CD8-positive, alpha-beta memory T cell (primary cell): ENCODE measurements around the gene SLC4A11. TPM values are rescaled to one million over a fixed set of nuclear protein-coding genes. Genes with fewer than 3 reads are reported as not detected.
"Not testable (repeated sequence)": the region's sequence is repeated elsewhere in the genome, so short reads cannot be mapped to it uniquely, and the experiment has no call there.

Source experiments
- CTCF ChIA-PET: fragments of 350-600 bp; sonication (Branson Sonifier 250); formaldehyde crosslinking; loops from one replicate; lab custom pipeline; 2021; ENCODE audit warnings: antibody characterized with exemption; lab: Charles Lee
- POLR2A ChIA-PET: fragments of 350-600 bp; sonication (Branson Sonifier 250); formaldehyde crosslinking; loops from one replicate; lab custom pipeline; 2021; ENCODE audit warnings: antibody characterized with exemption; lab: Charles Lee
- DNase-seq, 5 donors: peaks; one replicate each; pipeline versions ENCODE4 v3.0.0 to v3.0.0-alpha.2; 2020 to 2022; ENCODE audit warnings: mixed read lengths in 1 of 5
- H3K27ac ChIP-seq: one replicate; pipeline ENCODE4 v1.7.0; 2013; ENCODE audit warnings: low read depth, mild to moderate bottlenecking, low read length, moderate library complexity
- H3K27me3 ChIP-seq: 2 replicates; pipeline ENCODE4 v1.7.0; 2013; ENCODE audit warnings: low read length, mild to moderate bottlenecking; ENCODE audit not compliant: insufficient read depth, poor library complexity, severe bottlenecking
- H3K36me3 ChIP-seq: 2 replicates; pipeline ENCODE4 v1.7.0; 2013; ENCODE audit warnings: mild to moderate bottlenecking, low read length, moderate library complexity; ENCODE audit not compliant: insufficient read depth
- H3K4me1 ChIP-seq: 2 replicates; pipeline ENCODE4 v1.7.0; 2013; ENCODE audit warnings: mild to moderate bottlenecking, low read length, moderate library complexity; ENCODE audit not compliant: insufficient read depth
- H3K4me3 ChIP-seq: 2 replicates; pipeline ENCODE4 v1.7.0; 2013; ENCODE audit warnings: mild to moderate bottlenecking, low read length
- H3K9me3 ChIP-seq: 2 replicates; pipeline ENCODE4 v1.7.0; 2013; ENCODE audit warnings: mild to moderate bottlenecking, low read length
- H3K27ac Mint-ChIP-seq, 8 donors: one replicate each; pipeline ENCODE4 v1.8.0; 2020 to 2021; ENCODE audit warnings: mixed read lengths in 8 of 8, mild to moderate bottlenecking in 6 of 8, inconsistent platforms in 3 of 8, moderate library complexity in 3 of 8
- H3K27me3 Mint-ChIP-seq, 2 donors: one replicate each; pipeline ENCODE4 v1.8.0; 2020 to 2021; ENCODE audit warnings: mixed read lengths in 2 of 2, mild to moderate bottlenecking in 1 of 2, moderate library complexity in 1 of 2
- H3K36me3 Mint-ChIP-seq, 3 donors: one replicate each; pipeline ENCODE4 v1.8.0; 2020 to 2021; ENCODE audit warnings: mixed read lengths in 3 of 3, inconsistent platforms in 1 of 3, mild to moderate bottlenecking in 1 of 3
- H3K4me1 Mint-ChIP-seq, 3 donors: one replicate each; pipeline ENCODE4 v1.8.0; 2020 to 2021; ENCODE audit warnings: mixed read lengths in 3 of 3, inconsistent platforms in 1 of 3, mild to moderate bottlenecking in 1 of 3
- H3K4me3 Mint-ChIP-seq, 7 donors: one replicate each; pipeline ENCODE4 v1.8.0; 2020 to 2021; ENCODE audit warnings: mixed read lengths in 7 of 7, mild to moderate bottlenecking in 6 of 7, moderate library complexity in 4 of 7, inconsistent platforms in 2 of 7
- H3K9me3 Mint-ChIP-seq, 5 donors: one replicate each; pipeline ENCODE4 v1.8.0; 2020 to 2022; ENCODE audit warnings: mixed read lengths in 5 of 5, mild to moderate bottlenecking in 3 of 5, moderate library complexity in 2 of 5, inconsistent platforms in 1 of 5
- polyA plus RNA-seq: library from polyadenylated mRNA; unstranded; fragments of 300-500 nt; fragmentation: Illumina TruSeq; gene quantifications from one replicate; pipeline ENCODE4 v1.2.3, GENCODE V29; 2021
- total RNA-seq, 2 experiments: library from RNA; stranded (reverse); gene quantifications; one replicate each; pipeline ENCODE4 v1.2.3, GENCODE V29; 2021

SLC4A11 gene
- total and polyA plus RNA-seq, 3 experiments from 2014 or later: 0.46 to 3.5 (median 3.1) TPM

DNA sequence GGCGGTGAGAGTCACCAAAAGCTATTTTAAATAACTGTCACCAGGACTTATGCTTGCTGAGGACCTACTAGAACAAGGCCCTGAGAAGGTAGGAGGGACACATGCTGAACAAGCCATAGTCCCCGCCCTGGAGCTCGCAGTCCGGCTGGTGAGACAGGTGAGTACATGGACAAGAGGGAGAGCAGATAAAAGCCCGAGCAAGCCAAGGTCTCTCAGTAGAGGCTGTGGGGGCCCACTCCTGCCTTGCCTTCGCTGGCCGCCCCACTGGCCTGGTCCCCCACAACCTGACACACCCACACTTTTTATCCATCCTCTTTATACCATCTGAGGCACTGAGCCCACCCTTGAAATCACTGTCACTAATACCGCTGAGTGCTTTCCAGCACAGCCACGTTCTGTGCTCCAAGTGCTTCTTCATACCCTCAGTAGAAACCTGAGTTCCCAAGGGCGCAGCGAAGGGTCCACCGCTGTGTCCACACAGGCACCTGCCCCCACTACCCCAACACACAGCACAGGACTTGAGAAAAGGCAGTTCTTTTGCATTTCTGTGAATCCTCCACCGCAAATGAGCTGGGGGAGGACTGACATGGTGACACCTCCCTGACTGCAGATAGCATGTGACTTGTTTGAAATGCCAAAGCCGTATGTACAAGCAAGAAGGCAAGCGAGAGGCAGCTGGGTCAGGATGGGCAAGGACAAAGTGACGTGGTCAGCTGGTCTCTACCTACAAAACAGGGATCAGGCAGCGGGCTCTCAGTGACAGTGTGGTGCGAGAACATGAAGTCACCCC lies 46.6 kb downstream of the SLC4A11 start:
- peak in 1 of 5 donors; percentile 38 for DNase-seq
- peaks cover 1 to 10% (median 3%) of the 10 kb centered on the region in 3 donors for H3K4me1 Mint-ChIP-seq
- H3K36me3 Mint-ChIP-seq: peaks cover 17 to 84% (median 17%) of the 10 kb centered on the region in 3 donors
- no peak overlapping the region for H3K4me3 ChIP-seq
- no peaks in the 10 kb centered on the region for H3K9me3 ChIP-seq
- CTCF ChIA-PET: interaction anchor here (1.0 kb wide), 1 partner anchor 16 kb away, joined by 4 read pairs; no protein-coding TSS in a partner anchor
- no peak overlapping the region for H3K4me3 Mint-ChIP-seq
- H3K27me3 Mint-ChIP-seq: no peaks in the 10 kb centered on the region
- H3K4me1 ChIP-seq: no peaks in the 10 kb centered on the region
- POLR2A ChIA-PET: no interaction called here
- peak overlapping the region in 3 of 8 donors; percentile 40 to 79 (median 55) for H3K27ac Mint-ChIP-seq
- no peaks in the 10 kb centered on the region for H3K27me3 ChIP-seq
- H3K36me3 ChIP-seq: peaks cover 27% of the 10 kb centered on the region
- H3K9me3 Mint-ChIP-seq: no peaks in the 10 kb centered on the region
- no peak overlapping the region for H3K27ac ChIP-seq

DNA sequence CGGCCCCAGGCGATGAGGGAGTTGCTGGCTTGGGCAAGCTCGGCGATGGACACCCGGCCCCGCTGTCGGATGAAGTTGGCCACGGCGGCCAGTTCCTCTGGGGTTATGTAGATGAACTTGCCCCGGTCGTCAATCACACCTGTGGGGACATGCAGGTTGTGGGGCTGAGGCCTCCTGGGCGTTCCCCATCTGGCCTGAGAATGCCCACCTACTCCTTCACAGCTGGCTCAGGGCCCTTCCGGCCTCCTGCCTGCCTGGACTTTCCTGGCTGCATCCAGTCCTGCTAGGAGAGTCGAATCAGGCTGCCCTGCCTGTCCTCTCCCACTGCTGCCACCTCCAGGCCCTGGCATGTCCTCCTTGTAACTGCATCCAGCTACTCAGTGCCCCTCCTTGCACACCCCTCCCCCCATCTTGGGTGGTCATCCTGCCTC lies 48.3 kb downstream of the SLC4A11 start:
- H3K4me1 ChIP-seq: no peaks in the 10 kb centered on the region
- CTCF ChIA-PET: no interaction called here
- peaks cover 0 to 8% (median 1%) of the 10 kb centered on the region in 3 donors for H3K4me1 Mint-ChIP-seq
- DNase-seq: peak in 1 of 5 donors; percentile 38
- H3K27me3 ChIP-seq: no peaks in the 10 kb centered on the region
- peaks cover 27% of the 10 kb centered on the region for H3K36me3 ChIP-seq
- no peak overlapping the region for H3K27ac ChIP-seq
- H3K4me3 Mint-ChIP-seq: no peak overlapping the region
- H3K9me3 Mint-ChIP-seq: no peaks in the 10 kb centered on the region
- peaks cover 13 to 71% (median 14%) of the 10 kb centered on the region in 3 donors for H3K36me3 Mint-ChIP-seq
- H3K4me3 ChIP-seq: no peak overlapping the region
- POLR2A ChIA-PET: no interaction called here
- H3K27me3 Mint-ChIP-seq: no peaks in the 10 kb centered on the region
- H3K27ac Mint-ChIP-seq: no peak overlapping the region
- H3K9me3 ChIP-seq: no peaks in the 10 kb centered on the region

DNA sequence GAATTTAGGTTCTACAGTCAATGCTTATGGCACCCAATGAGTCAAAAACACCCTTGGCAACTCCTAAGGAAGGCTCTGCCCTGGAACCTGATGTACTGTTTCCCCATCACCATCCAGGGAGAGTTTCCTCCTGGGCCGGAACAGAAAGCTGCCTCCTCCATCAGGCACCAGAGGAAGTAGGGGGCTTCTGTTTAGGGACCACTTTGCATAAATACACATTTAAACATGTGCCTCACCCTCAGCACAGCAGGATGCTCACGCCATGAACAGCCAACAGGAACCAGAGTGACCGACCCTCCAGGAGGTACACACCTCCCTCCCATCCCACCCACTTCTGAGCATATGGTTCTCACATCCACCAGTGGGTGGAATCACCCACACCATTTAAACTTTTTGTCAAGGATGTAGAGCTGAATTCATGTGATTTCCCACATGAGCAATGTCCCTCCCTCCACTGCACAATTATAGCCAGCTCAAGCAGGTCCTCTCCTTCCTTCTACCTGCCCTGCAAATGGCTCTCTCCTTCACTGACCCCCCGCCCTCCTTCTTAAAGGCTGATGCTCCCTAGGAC lies 49.3 kb downstream of the SLC4A11 start:
- Mint-ChIP-seq H3K9me3 (no peaks in the 10 kb centered on the region), H3K27me3 (no peaks in the 10 kb centered on the region), H3K4me3 (no peak overlapping the region), H3K4me1 (peaks cover 0 to 5% (median 0%) of the 10 kb centered on the region in 3 donors), H3K36me3 (peaks cover 8 to 60% (median 11%) of the 10 kb centered on the region in 3 donors), H3K27ac (peak overlapping the region in 3 of 8 donors; percentile 26 to 54 (median 38))
- ChIA-PET POLR2A (no interaction called here), CTCF (no interaction called here)
- H3K9me3 ChIP-seq: no peaks in the 10 kb centered on the region
- no peaks in the 10 kb centered on the region for H3K4me1 ChIP-seq
- no peaks in the 10 kb centered on the region for H3K27me3 ChIP-seq
- DNase-seq: peak in 1 of 5 donors; percentile 12
- H3K27ac ChIP-seq: no peak overlapping the region
- no peak overlapping the region for H3K4me3 ChIP-seq
- H3K36me3 ChIP-seq: peaks cover 20% of the 10 kb centered on the region

DNA sequence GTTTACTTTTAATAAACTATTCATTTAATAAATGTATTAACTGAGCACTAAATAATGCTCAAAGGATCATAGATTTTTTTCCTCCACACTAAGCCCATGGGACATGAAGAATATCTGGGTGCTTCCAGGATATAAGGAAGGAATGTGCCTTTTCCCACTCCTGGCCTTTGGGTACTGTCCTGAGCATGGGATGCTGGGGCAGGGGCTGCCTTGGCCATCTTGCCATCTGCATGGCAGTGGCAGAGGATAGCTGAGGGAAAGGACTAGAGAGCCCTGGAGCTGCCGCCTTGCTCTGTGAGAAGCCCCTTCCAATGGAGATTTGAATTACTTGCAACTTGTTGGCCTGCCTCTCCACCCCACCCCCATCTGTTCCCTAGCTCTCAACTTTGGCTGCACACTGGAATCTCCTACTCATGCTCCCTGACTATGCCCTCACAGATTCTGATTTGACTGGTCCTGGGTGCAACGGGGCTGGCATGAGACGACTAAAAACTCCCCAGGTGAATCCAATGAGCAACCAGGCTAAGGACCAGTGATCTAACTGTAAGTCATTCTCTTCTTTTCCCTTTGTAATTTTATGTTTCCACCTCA lies 50.1 kb downstream of the SLC4A11 start:
- Histone ChIP-seq H3K36me3 (peaks cover 13% of the 10 kb centered on the region), H3K27me3 (no peaks in the 10 kb centered on the region), H3K27ac (no peak overlapping the region), H3K9me3 (no peaks in the 10 kb centered on the region), H3K4me3 (no peak overlapping the region), H3K4me1 (no peaks in the 10 kb centered on the region)
- CTCF ChIA-PET: no interaction called here
- peaks cover 8 to 53% (median 11%) of the 10 kb centered on the region in 3 donors for H3K36me3 Mint-ChIP-seq
- DNase-seq: peak in 1 of 5 donors; percentile 9
- no peak overlapping the region for H3K4me3 Mint-ChIP-seq
- H3K27me3 Mint-ChIP-seq: no peaks in the 10 kb centered on the region
- H3K27ac Mint-ChIP-seq: peak overlapping the region in 1 of 8 donors; percentile 66
- POLR2A ChIA-PET: no interaction called here
- peaks cover 0 to 5% (median 0%) of the 10 kb centered on the region in 3 donors for H3K4me1 Mint-ChIP-seq
- H3K9me3 Mint-ChIP-seq: no peaks in the 10 kb centered on the region

DNA sequence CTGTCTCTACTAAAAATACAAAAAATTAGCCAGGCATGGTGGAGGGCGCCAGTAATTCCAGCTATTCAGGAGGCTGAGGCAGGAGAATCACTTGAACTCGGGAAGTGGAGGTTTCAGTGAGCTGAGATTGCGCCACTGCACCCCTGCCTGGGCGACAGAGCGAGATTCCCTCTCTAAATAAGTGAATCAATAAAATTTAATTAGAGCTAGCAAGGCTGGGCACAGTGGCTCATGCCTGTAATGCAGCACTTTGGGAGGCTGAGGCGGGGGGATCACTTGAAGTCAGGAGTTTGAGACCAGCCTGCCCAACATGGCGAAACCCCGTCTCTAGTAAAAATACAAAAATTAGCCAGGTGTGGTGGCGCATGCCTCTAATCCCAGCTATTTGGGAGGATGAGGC lies 51.1 kb downstream of the SLC4A11 start:
- H3K27me3 Mint-ChIP-seq, POLR2A ChIA-PET, H3K9me3 Mint-ChIP-seq, H3K9me3 ChIP-seq, H3K4me1 Mint-ChIP-seq, H3K4me3 ChIP-seq, H3K4me1 ChIP-seq, H3K4me3 Mint-ChIP-seq, H3K27ac ChIP-seq, H3K27me3 ChIP-seq: not testable (repeated sequence)
- peaks cover 12% of the 10 kb centered on the region for H3K36me3 ChIP-seq
- Mint-ChIP-seq H3K36me3 (peaks cover 8 to 44% (median 11%) of the 10 kb centered on the region in 3 donors), H3K27ac (peak overlapping the region in 1 of 8 donors; percentile 80)
- peak in 1 of 5 donors; percentile 30 for DNase-seq
- CTCF ChIA-PET: interaction anchor here (1.5 kb wide), 1 partner anchor 15 kb away, joined by 3 read pairs; no protein-coding TSS in a partner anchor

DNA sequence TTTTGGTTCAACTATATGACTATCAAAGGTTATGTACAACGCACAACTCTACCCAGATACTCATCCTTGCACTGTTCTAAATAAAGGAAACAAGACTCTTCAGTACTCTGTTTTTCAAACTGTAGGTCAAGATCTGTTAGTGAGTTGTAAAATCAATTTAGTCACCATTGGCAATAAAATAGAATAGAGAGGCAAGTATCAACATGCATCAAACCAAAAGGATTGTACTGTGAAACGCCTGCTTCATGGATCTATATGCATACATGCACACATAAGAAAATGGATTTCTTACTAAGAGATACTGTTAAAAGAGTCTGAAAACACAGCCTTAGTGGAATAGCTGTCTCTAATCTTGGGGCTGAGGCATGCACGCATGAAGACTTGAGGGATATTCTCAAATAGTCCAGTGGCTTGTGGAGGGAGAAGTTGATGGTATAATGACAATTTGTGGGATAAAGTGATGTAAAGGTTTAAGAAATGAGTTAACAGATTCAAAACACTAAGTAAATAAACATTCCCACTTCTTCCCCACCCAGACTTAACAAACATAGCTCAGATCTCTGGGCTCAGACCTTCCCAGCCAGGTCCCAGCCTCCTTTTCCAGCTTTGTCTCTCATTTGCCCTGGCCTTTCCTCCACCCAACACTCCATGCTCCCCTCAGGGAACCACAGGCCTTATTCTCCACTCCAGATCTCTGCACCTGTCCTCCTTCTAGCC lies 54.9 kb downstream of the SLC4A11 start:
- Histone ChIP-seq H3K27ac (no peak overlapping the region), H3K4me3 (no peak overlapping the region), H3K9me3 (no peaks in the 10 kb centered on the region), H3K36me3 (no peaks in the 10 kb centered on the region), H3K4me1 (no peaks in the 10 kb centered on the region), H3K27me3 (no peaks in the 10 kb centered on the region)
- Mint-ChIP-seq H3K27ac (peak overlapping the region in 2 of 8 donors; percentile 51 to 91), H3K4me3 (no peak overlapping the region), H3K27me3 (no peaks in the 10 kb centered on the region), H3K36me3 (peaks cover 0 to 6% (median 0%) of the 10 kb centered on the region in 3 donors), H3K4me1 (no peaks in the 10 kb centered on the region), H3K9me3 (no peaks in the 10 kb centered on the region)
- DNase-seq: peak in 1 of 5 donors; percentile 19
- ChIA-PET POLR2A (no interaction called here), CTCF (no interaction called here)

DNA sequence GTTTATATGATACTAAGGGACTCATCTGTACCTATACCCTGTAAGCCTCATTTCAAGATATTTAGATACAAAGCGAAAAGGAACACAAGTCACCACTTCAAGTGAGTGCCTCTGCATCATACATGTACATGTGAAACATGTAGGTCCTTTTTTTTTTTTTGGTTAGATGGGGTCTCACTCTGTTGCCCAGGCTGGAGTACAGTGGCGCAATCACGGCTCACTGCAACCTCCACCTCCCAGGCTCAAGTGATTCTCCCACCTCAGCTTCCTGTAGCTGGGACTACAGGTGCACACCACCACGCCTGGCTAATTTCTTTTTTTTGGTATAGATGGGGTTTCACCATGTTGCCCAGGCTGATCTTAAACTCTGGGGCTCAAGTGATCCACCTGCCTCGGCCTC lies 56.6 kb downstream of the SLC4A11 start:
- H3K36me3 Mint-ChIP-seq, H3K9me3 ChIP-seq, H3K4me1 Mint-ChIP-seq, H3K4me3 ChIP-seq, H3K4me1 ChIP-seq, H3K4me3 Mint-ChIP-seq, H3K9me3 Mint-ChIP-seq, H3K36me3 ChIP-seq, CTCF ChIA-PET, H3K27ac ChIP-seq, POLR2A ChIA-PET, DNase-seq, H3K27ac Mint-ChIP-seq, H3K27me3 ChIP-seq, H3K27me3 Mint-ChIP-seq: not testable (repeated sequence)
